ENCODE data around the gene ANKK1.

Gene ANKK1

GRCh38 chr11:113397821-113398220, 10.2 kb downstream of the ANKK1 start:
- Histone ChIP-seq H3K27ac (ENCODE audit: extremely low read depth, low read depth, low read length) (no peak overlapping the region), H3K36me3 (ENCODE audit: control insufficient read depth in 2 of 2, insufficient read depth in 1 of 2, low read length in 2 of 2) (no peaks in the 10 kb centered on the region), H3K4me3 (ENCODE audit: low read depth, low read length) (no peak overlapping the region), H3K4me1 (ENCODE audit: control insufficient read depth, insufficient read depth, low read length) (no peaks in the 10 kb centered on the region), H3K9me3 (ENCODE audit: control insufficient read depth, insufficient read depth, low read depth, low read length) (no peaks in the 10 kb centered on the region)
- POLR2A ChIA-PET: interaction anchor here (0.6 kb wide), 1 partner anchor 11 kb away, joined by 3 read pairs; no protein-coding TSS in a partner anchor
- TF ChIP-seq GFI1B (tag by site-specific recombination; IDR thresholded peaks at IDR 0.05) (no peak), KLF9 (tag by site-specific recombination; IDR thresholded peaks at IDR 0.05; ENCODE audit: low read depth) (no peak), PRDM2 (tag by site-specific recombination; IDR thresholded peaks at IDR 0.05; ENCODE audit: borderline replicate concordance) (no peak), ZFP37 (tag by site-specific recombination; IDR thresholded peaks at IDR 0.05) (no peak), ZBTB17 (tag by site-specific recombination; IDR thresholded peaks at IDR 0.05) (no peak), SP2 (tag by site-specific recombination; IDR thresholded peaks at IDR 0.05) (no peak), ZNF19 (tag by site-specific recombination; IDR thresholded peaks at IDR 0.05; ENCODE audit: low read depth) (no peak), ZNF169 (tag by site-specific recombination; IDR thresholded peaks at IDR 0.05) (no peak), ZBTB10 (tag by site-specific recombination; IDR thresholded peaks at IDR 0.05) (no peak), ZNF626 (tag by site-specific recombination; IDR thresholded peaks at IDR 0.05) (no peak), EGR2 (tag by site-specific recombination; IDR thresholded peaks at IDR 0.05; ENCODE audit: low read depth) (no peak), ZNF132 (tag by site-specific recombination; IDR thresholded peaks at IDR 0.05; ENCODE audit: borderline replicate concordance) (no peak), TSHZ1 (tag by site-specific recombination; IDR thresholded peaks at IDR 0.05; ENCODE audit: borderline replicate concordance) (no peak), ZNF311 (tag by site-specific recombination; IDR thresholded peaks at IDR 0.05; ENCODE audit: borderline replicate concordance) (no peak)
- TF ChIP-seq, protein P1, sequence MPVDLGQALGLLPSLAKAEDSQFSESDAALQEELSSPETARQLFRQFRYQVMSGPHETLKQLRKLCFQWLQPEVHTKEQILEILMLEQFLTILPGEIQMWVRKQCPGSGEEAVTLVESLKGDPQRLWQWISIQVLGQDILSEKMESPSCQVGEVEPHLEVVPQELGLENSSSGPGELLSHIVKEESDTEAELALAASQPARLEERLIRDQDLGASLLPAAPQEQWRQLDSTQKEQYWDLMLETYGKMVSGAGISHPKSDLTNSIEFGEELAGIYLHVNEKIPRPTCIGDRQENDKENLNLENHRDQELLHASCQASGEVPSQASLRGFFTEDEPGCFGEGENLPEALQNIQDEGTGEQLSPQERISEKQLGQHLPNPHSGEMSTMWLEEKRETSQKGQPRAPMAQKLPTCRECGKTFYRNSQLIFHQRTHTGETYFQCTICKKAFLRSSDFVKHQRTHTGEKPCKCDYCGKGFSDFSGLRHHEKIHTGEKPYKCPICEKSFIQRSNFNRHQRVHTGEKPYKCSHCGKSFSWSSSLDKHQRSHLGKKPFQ (tag by site-specific recombination; IDR thresholded peaks at IDR 0.05): no peak
- TF ChIP-seq, protein P2, sequence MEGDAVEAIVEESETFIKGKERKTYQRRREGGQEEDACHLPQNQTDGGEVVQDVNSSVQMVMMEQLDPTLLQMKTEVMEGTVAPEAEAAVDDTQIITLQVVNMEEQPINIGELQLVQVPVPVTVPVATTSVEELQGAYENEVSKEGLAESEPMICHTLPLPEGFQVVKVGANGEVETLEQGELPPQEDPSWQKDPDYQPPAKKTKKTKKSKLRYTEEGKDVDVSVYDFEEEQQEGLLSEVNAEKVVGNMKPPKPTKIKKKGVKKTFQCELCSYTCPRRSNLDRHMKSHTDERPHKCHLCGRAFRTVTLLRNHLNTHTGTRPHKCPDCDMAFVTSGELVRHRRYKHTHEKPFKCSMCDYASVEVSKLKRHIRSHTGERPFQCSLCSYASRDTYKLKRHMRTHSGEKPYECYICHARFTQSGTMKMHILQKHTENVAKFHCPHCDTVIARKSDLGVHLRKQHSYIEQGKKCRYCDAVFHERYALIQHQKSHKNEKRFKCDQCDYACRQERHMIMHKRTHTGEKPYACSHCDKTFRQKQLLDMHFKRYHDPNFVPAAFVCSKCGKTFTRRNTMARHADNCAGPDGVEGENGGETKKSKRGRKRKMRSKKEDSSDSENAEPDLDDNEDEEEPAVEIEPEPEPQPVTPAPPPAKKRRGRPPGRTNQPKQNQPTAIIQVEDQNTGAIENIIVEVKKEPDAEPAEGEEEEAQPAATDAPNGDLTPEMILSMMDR (tag by site-specific recombination; IDR thresholded peaks at IDR 0.05): no peak
- CTCF ChIA-PET: interaction anchor here (0.6 to 1.6 kb wide), 3 partner anchors 10 to 327 kb away, joined by 3 to 4 read pairs (median 4); partner anchors contain the start of gene ANKK1

Data from HEK293 (cell line).